DOHH2 (cell line): ENCODE measurements around the gene SCPEP1.

ENCODE experiments used
- H3F3A ChIP-seq: fragments of 200-600 bp; sonication (generic), shearing (Covaris generic); 2 replicates; pipeline ENCODE4 v1.6.0; 2016; ENCODE audit warnings: antibody characterized with exemption, mild to moderate bottlenecking; ENCODE audit not compliant: control insufficient read depth, insufficient read depth
- H3K27ac ChIP-seq: fragments of 200-600 bp; sonication (generic); 2 replicates; pipeline ENCODE4 v1.5.1; 2014; ENCODE audit warnings: low read depth, mild to moderate bottlenecking, low read length, moderate library complexity
- H3K27me3 ChIP-seq: fragments of 200-600 bp; sonication (generic); 2 replicates; pipeline ENCODE4 v1.6.1; 2014; ENCODE audit warnings: mild to moderate bottlenecking, low read length, mixed read lengths; ENCODE audit not compliant: control insufficient read depth
- H3K36me3 ChIP-seq: fragments of 200-600 bp; sonication (generic); 2 replicates; pipeline ENCODE4 v1.6.1; 2014; ENCODE audit warnings: mild to moderate bottlenecking, low read length, moderate library complexity, mixed read lengths; ENCODE audit not compliant: control insufficient read depth
- H3K4me1 ChIP-seq: fragments of 200-600 bp; sonication (generic); 2 replicates; pipeline ENCODE4 v1.6.1; 2014; ENCODE audit warnings: mild to moderate bottlenecking, low read length, mixed read lengths; ENCODE audit not compliant: control insufficient read depth
- H3K4me2 ChIP-seq: fragments of 200-600 bp; sonication (generic); 2 replicates; pipeline ENCODE4 v1.6.0; 2014; ENCODE audit warnings: mild to moderate bottlenecking, low read length, moderate library complexity
- H3K4me3 ChIP-seq: fragments of 200-600 bp; sonication (generic); 2 replicates; pipeline ENCODE4 v1.5.1; 2014; ENCODE audit warnings: mild to moderate bottlenecking, low read length, mixed read lengths
- H3K79me2 ChIP-seq: fragments of 200-600 bp; sonication (generic); 2 replicates; pipeline ENCODE4 v1.6.1; 2014; ENCODE audit warnings: mild to moderate bottlenecking, low read length, mixed read lengths; ENCODE audit not compliant: control insufficient read depth
- H3K9me2 ChIP-seq: fragments of 200-600 bp; sonication (generic); replicated peaks from 2 replicates; pipeline ENCODE4 v1.6.1; 2014; ENCODE audit warnings: mild to moderate bottlenecking, low read length, mixed read lengths; ENCODE audit not compliant: control insufficient read depth
- H3K9me3 ChIP-seq: fragments of 200-600 bp; sonication (generic); 2 replicates; pipeline ENCODE4 v1.6.1; 2014; ENCODE audit warnings: antibody characterized with exemption, low read length, mixed read lengths; ENCODE audit not compliant: control insufficient read depth, insufficient read depth
- H4K20me1 ChIP-seq: fragments of 200-600 bp; sonication (generic); 2 replicates; pipeline ENCODE4 v1.6.0; 2014; ENCODE audit warnings: low read depth, mild to moderate bottlenecking, antibody characterized with exemption, low read length, moderate library complexity; ENCODE audit not compliant: control insufficient read depth, insufficient read depth
- EZH2phosphoT487 ChIP-seq: fragments of 200-600 bp; sonication (generic); IDR thresholded peaks from 2 replicates; pipeline ENCODE4 v1.6.1; 2017; ENCODE audit warnings: borderline replicate concordance, mild to moderate bottlenecking, antibody characterized with exemption, low read length, moderate library complexity, mixed read lengths
- TF ChIP-seq, protein P1 (sequence below): fragments of 200-600 bp; sonication (generic); IDR thresholded peaks from one replicate; pipeline ENCODE4 v1.5.1; 2014; ENCODE audit warnings: antibody characterized with exemption, mild to moderate bottlenecking, low read depth, low read length; ENCODE audit not compliant: poor library complexity, severe bottlenecking

SCPEP1 gene

GRCh38 chr17:57025876-57026275, 47.9 kb downstream of the SCPEP1 start:
- Histone ChIP-seq H3K4me2 (no peak overlapping the region), H4K20me1 (no peaks in the 10 kb centered on the region), H3K27me3 (no peaks in the 10 kb centered on the region), H3K4me1 (no peaks in the 10 kb centered on the region), H3K9me2 (no peaks in the 10 kb centered on the region), H3F3A (no peaks in the 10 kb centered on the region), H3K27ac (no peak overlapping the region), H3K36me3 (no peaks in the 10 kb centered on the region), H3K79me2 (no peaks in the 10 kb centered on the region), H3K4me3 (no peak overlapping the region), H3K9me3 (peaks cover 24% of the 10 kb centered on the region)
- no peak for TF ChIP-seq EZH2phosphoT487
- TF ChIP-seq, protein P1, sequence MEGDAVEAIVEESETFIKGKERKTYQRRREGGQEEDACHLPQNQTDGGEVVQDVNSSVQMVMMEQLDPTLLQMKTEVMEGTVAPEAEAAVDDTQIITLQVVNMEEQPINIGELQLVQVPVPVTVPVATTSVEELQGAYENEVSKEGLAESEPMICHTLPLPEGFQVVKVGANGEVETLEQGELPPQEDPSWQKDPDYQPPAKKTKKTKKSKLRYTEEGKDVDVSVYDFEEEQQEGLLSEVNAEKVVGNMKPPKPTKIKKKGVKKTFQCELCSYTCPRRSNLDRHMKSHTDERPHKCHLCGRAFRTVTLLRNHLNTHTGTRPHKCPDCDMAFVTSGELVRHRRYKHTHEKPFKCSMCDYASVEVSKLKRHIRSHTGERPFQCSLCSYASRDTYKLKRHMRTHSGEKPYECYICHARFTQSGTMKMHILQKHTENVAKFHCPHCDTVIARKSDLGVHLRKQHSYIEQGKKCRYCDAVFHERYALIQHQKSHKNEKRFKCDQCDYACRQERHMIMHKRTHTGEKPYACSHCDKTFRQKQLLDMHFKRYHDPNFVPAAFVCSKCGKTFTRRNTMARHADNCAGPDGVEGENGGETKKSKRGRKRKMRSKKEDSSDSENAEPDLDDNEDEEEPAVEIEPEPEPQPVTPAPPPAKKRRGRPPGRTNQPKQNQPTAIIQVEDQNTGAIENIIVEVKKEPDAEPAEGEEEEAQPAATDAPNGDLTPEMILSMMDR, result no peak

DNA sequence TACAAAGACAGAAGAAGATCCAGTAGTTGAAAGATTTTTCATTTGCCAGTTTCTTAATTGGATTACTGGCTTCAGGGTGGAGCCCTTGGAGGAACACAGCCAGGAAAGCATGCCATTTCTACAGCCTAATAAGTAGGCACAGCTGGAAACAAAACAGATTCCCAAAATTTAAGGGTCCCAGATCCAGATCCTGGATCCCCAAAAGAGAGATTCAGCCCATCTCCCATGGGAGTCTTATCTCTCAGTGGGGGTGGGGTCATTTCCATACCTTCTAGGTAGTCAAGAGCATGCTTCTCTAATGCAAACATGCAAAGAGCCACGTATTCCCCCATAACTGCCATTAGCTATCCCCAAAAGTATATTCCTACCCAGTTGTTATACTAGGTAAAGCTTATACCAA, 49.9 kb downstream of the SCPEP1 start:
- H3K27ac ChIP-seq, result no peak overlapping the region
- H3K27me3 ChIP-seq, result no peaks in the 10 kb centered on the region
- TF ChIP-seq EZH2phosphoT487, result no peak
- TF ChIP-seq, protein P1, result no peak
- no peaks in the 10 kb centered on the region for H3K79me2 ChIP-seq
- H3K9me2 ChIP-seq, result no peaks in the 10 kb centered on the region
- peaks cover 24% of the 10 kb centered on the region for H3K9me3 ChIP-seq
- no peaks in the 10 kb centered on the region for H3K4me1 ChIP-seq
- H3F3A ChIP-seq, result no peaks in the 10 kb centered on the region
- H4K20me1 ChIP-seq, result no peaks in the 10 kb centered on the region
- H3K4me2 ChIP-seq, result no peak overlapping the region
- no peak overlapping the region for H3K4me3 ChIP-seq
- no peaks in the 10 kb centered on the region for H3K36me3 ChIP-seq

- TF ChIP-seq, protein P1, result no peak
- no peak for TF ChIP-seq EZH2phosphoT487
- H3K79me2 ChIP-seq, result no peaks in the 10 kb centered on the region
Observed at GRCh38 chr17:57032343-57032742, 54.4 kb downstream of the SCPEP1 start.

More at GRCh38 chr17:57032343-57032742, 54.4 kb downstream of the SCPEP1 start:
- no peaks in the 10 kb centered on the region for H3K9me2 ChIP-seq
- H3F3A ChIP-seq, result no peaks in the 10 kb centered on the region
- no peaks in the 10 kb centered on the region for H4K20me1 ChIP-seq
- no peaks in the 10 kb centered on the region for H3K36me3 ChIP-seq
- peaks cover 18% of the 10 kb centered on the region for H3K27me3 ChIP-seq
- H3K4me1 ChIP-seq, result no peaks in the 10 kb centered on the region
- H3K27ac ChIP-seq, result no peak overlapping the region
- H3K4me3 ChIP-seq, result no peak overlapping the region
- H3K4me2 ChIP-seq, result no peak overlapping the region
- peaks cover 9% of the 10 kb centered on the region for H3K9me3 ChIP-seq
